GM12892 (cell line): ENCODE data around the gene TBPL1.

Source experiments
- POLR2A ChIP-seq: IDR thresholded peaks from 2 replicates; pipeline ENCODE4 v1.6.1; 2011; ENCODE audit warnings: low read depth, low read length, control low read depth
- POLR2AphosphoS5 ChIP-seq: IDR thresholded peaks from 2 replicates; pipeline ENCODE4 v1.6.1; 2011; ENCODE audit warnings: low read depth, low read length, control low read depth

DNA sequence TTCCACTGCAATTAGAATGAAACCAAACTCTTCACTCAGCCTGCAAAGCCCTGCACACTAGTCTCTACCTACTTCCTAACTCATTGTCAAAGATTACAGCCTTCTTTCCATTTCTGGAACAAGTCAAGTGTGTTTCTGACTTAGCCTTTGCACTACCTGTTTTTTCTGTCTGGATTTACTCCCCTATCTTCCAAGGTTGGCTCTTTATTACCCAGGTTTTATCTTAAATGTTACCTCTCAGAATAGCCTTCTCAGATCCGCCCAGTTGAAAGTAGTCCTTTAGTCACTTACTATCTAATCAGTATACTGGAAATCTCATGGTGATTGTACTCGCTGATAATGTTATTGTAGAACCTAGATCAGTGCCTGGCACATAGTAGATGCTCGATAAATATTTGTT is 42.7 kb downstream of the TBPL1 start:
- TF ChIP-seq POLR2A (no peak), POLR2AphosphoS5 (no peak)
